ENCODE data around the gene RSL24D1.
"Not testable (repeated sequence)": the region's sequence is repeated elsewhere in the genome, so short reads cannot be mapped to it uniquely, and the experiment has no call there.

The RSL24D1 gene

GRCh38 chr15:55164284-55164683 lies 32.5 kb downstream of the RSL24D1 start:
- no peak for DNase-seq (ENCODE audit: low read depth)
- no peak for TF ChIP-seq CTCF (IDR thresholded peaks at IDR 0.05; ENCODE audit: low read length, missing control alignments)
- no peak overlapping the region for H3K4me3 ChIP-seq (replicated peaks; ENCODE audit: low read depth, low read length)

- DNase-seq (ENCODE audit: low read depth), result no peak
- no peak overlapping the region for H3K4me3 ChIP-seq (replicated peaks; ENCODE audit: low read depth, low read length)
- no peak for TF ChIP-seq CTCF (IDR thresholded peaks at IDR 0.05; ENCODE audit: low read length, missing control alignments)
Observed at GRCh38 chr15:55151631-55152030, 45.1 kb downstream of the RSL24D1 start.

GRCh38 chr15:55143132-55143531 lies 53.6 kb downstream of the RSL24D1 start:
- not testable (repeated sequence) for H3K4me3 ChIP-seq (replicated peaks; ENCODE audit: low read depth, low read length); DNase-seq (ENCODE audit: low read depth)

GRCh38 chr15:55133972-55134371 lies 62.8 kb downstream of the RSL24D1 start:
- no peak for TF ChIP-seq CTCF (IDR thresholded peaks at IDR 0.05; ENCODE audit: low read length, missing control alignments)
- no peak for DNase-seq (ENCODE audit: low read depth)
- H3K4me3 ChIP-seq (replicated peaks; ENCODE audit: low read depth, low read length), result no peak overlapping the region

- TF ChIP-seq CTCF (IDR thresholded peaks at IDR 0.05; ENCODE audit: low read length, missing control alignments), result no peak
- H3K4me3 ChIP-seq (replicated peaks; ENCODE audit: low read depth, low read length), result no peak overlapping the region
- DNase-seq (ENCODE audit: low read depth), result no peak
Observed at GRCh38 chr15:55132672-55133071, 64.1 kb downstream of the RSL24D1 start.
